CD1c-positive myeloid dendritic cell (primary cell): ENCODE measurements around the gene CDC14A.
"Not testable (repeated sequence)": the region's sequence is repeated elsewhere in the genome, so short reads cannot be mapped to it uniquely, and the experiment has no call there.

Experiments used
- DNase-seq: peaks from one replicate; pipeline ENCODE4 v3.0.0-alpha.2; 2016; ENCODE audit errors: extremely low spot score

The CDC14A gene

GRCh38 chr1:100363831-100364230, 11.5 kb downstream of the CDC14A start:
- DNase-seq, result no peak

DNA sequence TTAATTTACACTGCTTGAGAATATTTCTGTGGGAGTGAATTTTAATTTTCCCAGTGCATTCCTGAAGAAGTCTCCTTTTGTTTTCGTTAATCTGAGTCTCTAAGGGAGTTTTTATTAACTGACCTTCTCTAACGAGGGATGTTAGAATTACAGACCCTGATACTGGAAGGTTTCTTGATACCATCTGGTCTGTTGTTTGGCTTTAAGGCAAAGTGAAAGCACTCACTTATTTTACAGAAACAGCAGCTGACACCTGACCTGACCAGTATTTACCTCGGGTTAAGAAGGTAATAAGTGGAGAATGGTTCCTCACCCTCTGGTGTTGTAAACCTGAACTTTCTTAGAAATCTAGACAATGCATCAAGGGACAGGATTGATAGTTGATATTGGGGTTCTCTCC, 12.4 kb downstream of the CDC14A start:
- no peak for DNase-seq

DNA sequence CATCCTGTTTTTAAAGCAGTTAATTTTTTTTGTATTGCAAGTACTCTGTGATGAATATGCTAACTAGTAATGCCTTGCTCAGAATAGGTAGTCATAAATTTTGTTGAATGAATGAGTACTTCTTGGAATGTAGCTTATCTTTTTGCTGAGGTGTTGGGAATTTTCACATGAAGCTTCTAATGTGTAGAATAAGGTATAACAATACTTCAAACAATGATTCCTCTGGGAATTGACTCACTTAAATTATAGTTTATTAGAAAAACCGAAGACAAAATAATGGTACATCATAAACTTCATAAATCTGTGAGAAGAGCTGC, 13.9 kb downstream of the CDC14A start:
- DNase-seq, result no peak

GRCh38 chr1:100369339-100369738, 17.0 kb downstream of the CDC14A start:
- DNase-seq, result not testable (repeated sequence)

DNA sequence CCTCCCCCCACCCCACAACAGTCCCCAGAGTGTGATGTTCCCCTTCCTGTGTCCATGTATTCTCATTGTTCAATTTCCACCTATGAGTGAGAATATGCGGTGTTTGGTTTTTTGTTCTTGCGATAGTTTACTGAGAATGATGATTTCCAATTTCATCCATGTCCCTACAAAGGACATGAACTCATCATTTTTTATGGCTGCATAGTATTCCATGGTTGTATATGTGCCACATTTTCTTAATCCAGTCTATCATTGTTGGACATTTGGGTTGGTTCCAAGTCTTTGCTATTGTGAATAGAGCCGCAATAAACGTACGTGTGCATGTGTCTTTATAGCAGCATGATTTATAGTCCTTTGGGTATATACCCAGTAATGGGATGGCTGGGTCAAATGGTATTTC, 21.6 kb downstream of the CDC14A start:
- not testable (repeated sequence) for DNase-seq

GRCh38 chr1:100376890-100377289, 24.6 kb downstream of the CDC14A start:
- not testable (repeated sequence) for DNase-seq

DNA sequence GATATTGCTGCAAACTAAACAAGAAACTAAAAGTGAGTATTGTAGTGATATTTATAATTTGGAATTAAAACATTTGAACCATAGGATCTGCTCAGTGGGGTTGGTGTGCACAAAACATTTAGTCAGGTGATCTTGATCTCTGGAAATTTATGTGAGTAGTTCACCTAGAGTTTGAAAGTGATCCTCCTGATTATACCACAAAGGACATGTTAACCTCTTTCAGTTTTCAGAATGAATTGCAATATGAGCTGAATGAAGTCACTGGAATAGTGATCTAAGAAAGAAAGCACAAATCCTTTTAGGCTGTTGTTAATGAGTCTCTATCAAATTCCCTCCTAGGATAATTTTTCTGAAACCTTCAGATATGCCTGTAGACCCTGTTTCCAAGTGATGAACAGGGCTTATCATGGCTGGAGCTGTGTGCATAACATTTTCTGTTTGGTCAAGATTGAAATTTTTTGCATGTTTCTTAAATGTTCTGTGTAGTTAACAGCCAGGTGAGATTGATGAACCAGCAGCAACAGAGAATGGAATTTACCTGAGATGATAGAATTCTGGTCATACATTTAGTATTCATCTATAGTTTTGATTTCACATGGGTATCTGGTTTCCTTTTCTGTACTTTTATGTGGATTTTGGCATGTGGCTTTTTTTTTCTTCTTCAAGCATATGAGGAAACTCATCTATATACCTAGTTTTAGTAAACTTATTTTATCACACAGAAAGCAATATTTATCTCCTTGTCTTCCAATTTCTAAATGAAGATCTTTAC, 25.5 kb downstream of the CDC14A start:
- no peak for DNase-seq

DNA sequence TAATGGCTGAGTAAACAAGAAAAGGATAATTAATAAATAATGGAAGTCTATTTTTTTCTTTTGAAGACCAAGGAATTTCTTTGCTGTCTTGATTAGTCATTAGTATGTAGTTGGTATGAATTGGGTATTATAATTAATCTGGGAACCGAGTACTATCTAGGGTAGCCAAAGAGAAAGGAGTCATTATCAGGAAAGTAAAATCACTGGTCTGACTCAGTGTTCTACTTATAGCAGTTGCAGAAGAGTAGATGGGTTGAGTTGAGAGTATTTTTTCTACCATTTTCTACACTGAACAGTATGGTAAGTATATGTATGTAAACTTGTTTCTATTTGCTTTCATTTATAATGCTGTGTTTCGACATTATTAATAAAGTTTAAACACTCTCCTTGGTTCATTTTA, 26.6 kb downstream of the CDC14A start:
- no peak for DNase-seq

GRCh38 chr1:100380635-100381034, 28.3 kb downstream of the CDC14A start:
- DNase-seq, result no peak

DNA sequence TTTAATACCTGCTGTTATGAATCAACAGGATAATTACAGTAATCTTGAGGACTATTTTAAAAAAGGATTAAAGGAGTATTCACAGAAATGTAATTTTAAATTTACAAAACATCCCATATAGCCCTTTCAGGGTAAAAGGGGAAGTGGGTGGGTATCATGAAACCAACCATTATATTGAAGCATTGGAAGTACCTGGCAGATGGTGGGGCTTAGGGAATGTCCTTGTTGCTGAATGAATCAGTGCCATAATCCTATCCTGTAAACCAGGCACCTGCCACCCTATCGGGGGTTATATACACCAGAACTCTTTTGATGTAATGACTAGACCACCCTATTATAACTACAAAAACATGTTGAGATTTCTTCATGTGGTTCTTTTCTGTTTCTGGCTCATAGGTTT, 30.4 kb downstream of the CDC14A start:
- DNase-seq, result no peak

DNA sequence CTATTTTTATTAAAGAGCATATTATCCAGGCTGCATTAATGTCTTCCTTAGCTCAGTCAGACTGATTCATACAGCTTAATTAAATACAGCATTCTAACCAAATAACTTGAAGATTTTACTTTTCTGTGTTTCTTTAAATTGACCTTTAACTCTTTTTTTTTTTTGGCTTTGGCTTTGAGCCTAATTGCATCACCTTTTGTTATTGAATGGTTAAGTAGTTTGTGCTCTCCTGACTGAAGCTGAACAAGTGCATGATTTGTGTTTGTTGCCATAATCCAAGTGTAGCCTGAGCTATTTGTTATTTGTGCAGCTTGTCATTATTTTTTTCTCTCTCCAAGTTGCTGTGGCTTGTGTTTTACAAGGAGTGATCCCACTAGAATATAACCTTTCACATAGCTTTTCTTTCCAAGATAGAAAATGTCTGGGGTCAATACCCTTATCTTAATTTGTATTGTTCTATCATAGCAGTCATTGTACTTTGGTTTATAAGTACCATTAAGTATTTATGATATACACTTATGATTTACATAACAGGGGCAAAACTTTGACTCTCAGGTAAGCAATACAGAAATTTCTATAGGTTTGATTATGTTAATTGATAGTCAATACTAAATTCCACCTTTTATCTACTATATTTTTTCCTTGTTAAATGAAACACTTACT, 31.6 kb downstream of the CDC14A start:
- DNase-seq, result no peak

GRCh38 chr1:100387209-100387608, 34.9 kb downstream of the CDC14A start:
- DNase-seq, result no peak

DNA sequence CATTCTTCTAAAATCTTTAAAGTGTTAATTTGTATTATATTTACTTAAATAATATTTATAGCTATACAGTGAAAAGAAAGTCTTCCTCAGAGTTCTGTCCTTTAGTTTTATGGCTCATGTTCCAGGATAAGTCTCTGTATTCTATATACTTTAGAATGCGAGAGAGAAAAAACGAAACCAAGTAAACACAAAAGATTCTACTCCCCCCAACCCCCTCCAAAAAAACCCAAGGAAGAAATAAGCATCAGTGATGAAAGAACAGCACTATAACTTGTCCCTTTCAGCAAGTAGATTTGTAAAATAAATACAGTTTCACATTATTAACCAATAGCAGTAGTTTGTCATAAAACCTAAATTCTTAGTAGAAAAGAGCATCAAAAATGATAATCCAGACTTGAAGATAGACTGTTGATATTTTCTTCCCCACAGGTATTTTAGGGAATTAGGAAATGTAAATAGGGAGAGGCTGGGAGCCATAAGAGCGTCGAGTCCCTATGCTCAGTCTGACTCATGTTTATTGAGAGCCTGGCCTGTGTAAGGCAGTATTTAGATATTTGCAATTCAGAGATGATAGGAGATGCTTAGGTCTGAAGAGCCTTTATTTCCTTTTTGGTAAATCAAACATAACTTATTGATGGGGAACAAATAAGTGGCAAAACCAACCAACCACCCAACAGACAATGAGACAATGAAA, 35.5 kb downstream of the CDC14A start:
- no peak for DNase-seq

GRCh38 chr1:100390531-100390930, 38.2 kb downstream of the CDC14A start:
- DNase-seq, result no peak

- DNase-seq, result no peak
Observed at GRCh38 chr1:100391675-100392074, 39.4 kb downstream of the CDC14A start.

- DNase-seq, result no peak
Observed at GRCh38 chr1:100392756-100393155, 40.5 kb downstream of the CDC14A start.

GRCh38 chr1:100394285-100394684, 42.0 kb downstream of the CDC14A start:
- no peak for DNase-seq

DNA sequence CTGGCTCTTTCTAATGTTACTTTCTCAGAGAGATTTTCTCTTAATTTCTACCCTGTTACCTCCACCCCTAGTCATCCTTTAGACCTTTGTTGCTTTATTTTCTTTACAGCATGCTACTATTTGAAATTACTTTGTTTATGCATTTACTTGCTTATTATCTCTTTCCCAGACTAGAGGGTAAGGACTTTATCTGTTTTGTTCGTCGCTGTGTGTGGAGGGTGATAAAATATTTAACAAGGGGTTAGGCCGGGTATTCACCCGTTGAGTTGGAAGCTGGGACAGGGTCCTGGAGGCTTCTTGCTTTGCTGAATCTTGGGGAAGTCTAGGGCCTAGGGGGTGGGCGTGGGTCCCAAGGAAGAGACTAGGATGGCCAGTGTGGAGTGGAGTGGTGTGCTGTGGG, 43.6 kb downstream of the CDC14A start:
- no peak for DNase-seq

DNA sequence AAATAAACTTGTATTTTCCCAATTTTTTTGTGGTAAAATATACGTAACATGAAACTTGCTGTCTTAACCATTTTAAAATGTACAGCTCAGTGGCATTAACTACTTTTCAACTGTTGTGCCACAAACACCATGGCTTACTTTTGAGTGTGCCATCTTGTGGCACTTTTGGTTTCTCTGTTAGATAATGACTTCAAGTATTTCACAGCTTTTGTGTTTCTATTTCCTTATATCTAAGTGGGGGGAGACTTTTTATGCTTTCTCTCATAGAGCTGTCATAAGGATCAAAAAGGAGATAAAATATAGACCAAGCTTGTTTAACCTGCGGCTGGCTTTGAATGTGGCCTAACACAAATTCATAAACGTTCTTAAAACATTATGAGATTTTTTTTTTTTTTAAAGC, 44.3 kb downstream of the CDC14A start:
- DNase-seq, result peak; percentile 15

DNA sequence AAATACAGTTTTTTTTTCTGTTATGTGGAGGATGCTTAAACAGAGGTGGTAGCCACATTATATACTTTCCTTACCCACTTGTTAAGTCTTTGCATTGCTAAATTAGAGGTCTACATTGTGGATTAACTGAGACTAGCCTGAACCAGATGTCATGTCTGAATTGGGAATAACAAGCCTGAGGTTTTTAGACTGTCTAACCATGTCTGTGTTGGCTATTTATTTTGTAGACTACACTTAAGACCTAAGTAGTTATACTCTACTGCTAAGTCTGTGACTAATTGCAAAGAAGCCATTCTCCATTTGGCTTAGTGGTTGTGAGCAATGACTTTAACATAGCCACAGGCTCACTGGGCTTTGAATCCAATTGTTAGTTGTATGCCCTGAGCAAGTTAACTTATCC, 45.4 kb downstream of the CDC14A start:
- no peak for DNase-seq

DNA sequence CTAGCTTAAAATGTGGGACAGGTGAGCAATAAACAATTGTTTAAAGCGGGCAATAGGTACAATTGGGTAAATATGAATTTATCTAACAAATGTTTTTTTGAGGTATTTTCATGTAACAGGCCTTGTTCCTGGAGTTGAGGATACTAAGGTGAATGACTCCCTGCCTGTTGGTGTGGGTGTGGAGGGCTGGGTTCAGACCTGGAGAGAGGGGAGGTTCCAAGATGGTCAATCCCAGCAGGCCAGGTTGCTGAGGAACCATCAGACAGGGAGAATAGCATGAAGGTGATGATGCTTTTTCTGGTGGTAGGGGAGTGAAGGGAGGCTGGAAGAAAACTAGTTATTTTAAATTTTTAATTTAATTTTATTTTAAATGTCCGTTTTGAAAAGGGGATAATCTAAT, 46.3 kb downstream of the CDC14A start:
- no peak for DNase-seq

GRCh38 chr1:100400404-100400803, 48.1 kb downstream of the CDC14A start:
- DNase-seq, result peak; percentile 64

DNA sequence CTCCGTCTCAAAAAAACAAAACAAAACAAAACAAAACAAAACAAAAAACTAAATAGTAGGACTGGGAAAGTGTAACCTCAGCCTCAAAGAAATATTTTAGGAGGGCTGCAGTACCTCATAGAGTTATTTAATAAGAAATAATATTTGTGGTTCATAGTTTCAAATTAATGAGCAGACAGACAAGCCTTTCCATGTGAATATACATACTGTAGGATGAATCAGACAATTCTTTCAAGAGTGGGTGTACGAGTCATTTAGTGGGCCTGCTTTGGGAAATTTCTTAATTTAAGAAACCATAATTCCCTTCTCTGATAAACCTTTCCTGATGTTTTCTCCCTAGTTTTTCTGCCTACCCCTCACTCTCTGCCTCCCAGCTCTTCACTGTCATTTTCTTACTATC, 52.5 kb downstream of the CDC14A start:
- DNase-seq, result no peak
